HS-5 (cell line): Measurements from ENCODE around the gene ANKRD12.
"Not testable (repeated sequence)": the region's sequence is repeated elsewhere in the genome, so short reads cannot be mapped to it uniquely, and the experiment has no call there.

Experiments used
- DNase-seq: peaks from one replicate; pipeline ENCODE4 v3.0.0-alpha.2; 2012; ENCODE audit warnings: low read depth

ANKRD12 gene

GRCh38 chr18:9136315-9137155, at the start of gene ANKRD12:
Gene ANKRD12, plus strand, starts transcription at chr18:9136781. Its CDS starts 45,652 bp downstream, at chr18:9182433.
- peak; percentile 67 for DNase-seq

GRCh38 chr18:9087144-9087543, 49.4 kb upstream of the ANKRD12 start:
- no peak for DNase-seq

GRCh38 chr18:9088252-9088651, 48.3 kb upstream of the ANKRD12 start:
- no peak for DNase-seq

GRCh38 chr18:9088727-9089126, 47.9 kb upstream of the ANKRD12 start:
- not testable (repeated sequence) for DNase-seq

- no peak for DNase-seq
These were observed 46.0 kb upstream of the ANKRD12 start for GRCh38 chr18:9090578-9090977.

- DNase-seq, result no peak
These were observed 45.5 kb upstream of the ANKRD12 start for GRCh38 chr18:9091066-9091476.

GRCh38 chr18:9092665-9093064, 43.9 kb upstream of the ANKRD12 start:
- no peak for DNase-seq

GRCh38 chr18:9093109-9093508, 43.5 kb upstream of the ANKRD12 start:
- not testable (repeated sequence) for DNase-seq

- DNase-seq, result no peak
These were observed 42.0 kb upstream of the ANKRD12 start for GRCh38 chr18:9094307-9095226.

GRCh38 chr18:9095297-9096006, 41.1 kb upstream of the ANKRD12 start:
- DNase-seq, result no peak

GRCh38 chr18:9096007-9096371, 40.6 kb upstream of the ANKRD12 start:
- DNase-seq, result no peak

- no peak for DNase-seq
These were observed 39.9 kb upstream of the ANKRD12 start for GRCh38 chr18:9096685-9097084.

GRCh38 chr18:9097349-9097748, 39.2 kb upstream of the ANKRD12 start:
- DNase-seq, result no peak

- DNase-seq, result no peak
These were observed 35.8 kb upstream of the ANKRD12 start for GRCh38 chr18:9100796-9101195.

- DNase-seq, result no peak
These were observed 34.7 kb upstream of the ANKRD12 start for GRCh38 chr18:9101730-9102507.

- peak; percentile 43 for DNase-seq
These were observed 33.8 kb upstream of the ANKRD12 start, which contains the start of gene NDUFV2 for GRCh38 chr18:9102508-9103375. Gene NDUFV2, plus strand, starts transcription at chr18:9102699. Its CDS starts 45 bp downstream, at chr18:9102744.

GRCh38 chr18:9103376-9103873, 33.2 kb upstream of the ANKRD12 start:
- no peak for DNase-seq

GRCh38 chr18:9104244-9104901, 32.2 kb upstream of the ANKRD12 start:
- DNase-seq, result no peak

- no peak for DNase-seq
These were observed 31.2 kb upstream of the ANKRD12 start for GRCh38 chr18:9105420-9105819.

- DNase-seq, result no peak
These were observed 30.5 kb upstream of the ANKRD12 start for GRCh38 chr18:9106094-9106493.
